Measurements from ENCODE around the gene PXMP2.

GRCh38 chr12:132687211-132688164, at the start of gene PXMP2, which contains the start of gene POLE:
- TF ChIP-seq POLR2AphosphoS5 (IDR thresholded peaks at IDR 0.05) (peak; percentile 65 to 74 (median 69)), CTCF (IDR thresholded peaks at IDR 0.05) (no peak)
